ENCODE results near the gene CARHSP1. TPM values are rescaled to one million over a fixed set of nuclear protein-coding genes. Genes with fewer than 3 reads are reported as not detected.
"Not testable (repeated sequence)": the region's sequence is repeated elsewhere in the genome, so short reads cannot be mapped to it uniquely, and the experiment has no call there.

The CARHSP1 gene
- 161 TPM for total RNA-seq

DNA sequence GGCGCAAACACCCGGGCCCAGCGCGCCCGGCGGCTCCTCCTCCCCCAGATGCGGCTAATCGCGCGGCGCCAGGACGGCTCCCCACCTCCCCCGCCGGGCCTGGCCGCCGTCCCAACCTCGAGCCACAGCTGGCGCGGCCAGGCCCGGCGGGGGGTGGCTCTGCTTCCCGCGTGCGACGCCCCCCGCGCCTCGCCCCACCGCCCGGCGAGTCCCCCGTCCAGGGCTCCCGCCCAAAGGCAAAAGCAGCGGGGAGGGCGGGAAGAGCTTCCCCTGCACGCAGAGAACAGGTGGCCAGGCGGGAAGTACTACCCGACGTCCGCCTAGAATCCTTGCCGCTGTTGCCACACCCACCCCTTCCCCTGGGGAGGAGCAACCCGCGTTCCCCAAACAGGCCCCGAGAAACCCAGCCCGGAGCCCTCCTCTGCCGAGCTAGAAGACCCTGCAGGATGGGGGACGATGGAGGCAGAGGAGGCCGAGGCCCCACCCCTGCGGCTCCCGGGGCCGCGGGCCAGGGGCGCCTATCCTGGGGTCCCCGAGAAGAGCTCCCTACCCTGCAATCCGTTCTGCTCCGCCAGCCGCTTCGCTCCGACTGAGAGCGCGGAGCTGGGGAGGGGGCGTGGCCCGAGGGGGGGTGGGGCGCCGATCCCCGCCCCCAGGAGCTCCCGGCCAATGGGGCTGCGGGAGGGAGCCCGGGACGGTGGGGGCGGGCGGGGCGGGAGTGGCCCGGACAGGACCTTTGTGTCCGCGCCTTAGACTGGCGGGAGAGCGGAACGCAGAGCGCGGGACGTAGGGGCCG lies at the start of gene CARHSP1:
TSS of gene CARHSP1 (minus strand) at position 591 of the 796 bp plus-strand sequence. CDS start 9,678 bp downstream, outside the sequence.
- ATAC-seq, result peak; percentile 86

DNA sequence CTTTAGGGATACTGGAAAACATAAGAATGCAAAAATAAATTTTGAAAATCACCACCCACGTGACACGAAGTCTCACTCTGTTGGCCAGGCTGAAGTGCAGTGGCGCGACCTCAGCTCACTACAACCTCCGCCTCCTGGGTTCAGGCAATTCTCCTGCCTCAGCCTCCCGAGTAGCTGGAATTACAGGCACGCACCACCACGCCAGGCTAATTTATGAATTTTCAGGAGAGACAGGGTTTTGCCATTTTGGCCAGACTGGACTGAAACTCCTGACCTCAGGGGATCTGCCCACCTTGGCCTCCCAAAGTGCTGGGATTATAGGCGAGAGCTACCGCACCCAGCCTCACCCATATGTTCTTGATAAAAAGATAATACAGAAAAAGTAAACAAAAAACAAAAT lies 48.5 kb upstream of the CARHSP1 start:
- not testable (repeated sequence) for ATAC-seq

GRCh38 chr16:8916541-8917225 lies 47.9 kb upstream of the CARHSP1 start:
- no peak for ATAC-seq

GRCh38 chr16:8915722-8916301 lies 47.0 kb upstream of the CARHSP1 start:
- ATAC-seq, result peak; percentile 63

DNA sequence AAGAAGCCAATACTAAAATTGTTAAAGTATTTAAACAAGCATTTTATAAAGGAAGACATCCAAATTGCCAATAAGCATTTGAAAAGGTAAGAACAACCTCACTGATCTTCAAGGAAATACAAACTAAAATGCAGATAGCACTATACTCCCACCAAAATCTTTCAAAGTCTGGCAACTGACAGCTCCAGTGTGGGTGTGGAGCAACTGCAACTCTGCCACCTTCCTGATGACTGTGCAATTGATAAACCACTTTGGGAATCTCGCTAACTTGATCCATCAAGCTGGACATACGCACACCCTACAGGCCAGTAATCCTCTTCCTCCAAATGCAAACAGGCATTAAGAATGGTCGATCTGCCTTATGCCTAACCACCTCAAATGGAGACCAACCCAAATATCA lies 45.3 kb upstream of the CARHSP1 start:
- no peak for ATAC-seq

GRCh38 chr16:8912793-8913192 lies 44.0 kb upstream of the CARHSP1 start:
- ATAC-seq, result no peak

DNA sequence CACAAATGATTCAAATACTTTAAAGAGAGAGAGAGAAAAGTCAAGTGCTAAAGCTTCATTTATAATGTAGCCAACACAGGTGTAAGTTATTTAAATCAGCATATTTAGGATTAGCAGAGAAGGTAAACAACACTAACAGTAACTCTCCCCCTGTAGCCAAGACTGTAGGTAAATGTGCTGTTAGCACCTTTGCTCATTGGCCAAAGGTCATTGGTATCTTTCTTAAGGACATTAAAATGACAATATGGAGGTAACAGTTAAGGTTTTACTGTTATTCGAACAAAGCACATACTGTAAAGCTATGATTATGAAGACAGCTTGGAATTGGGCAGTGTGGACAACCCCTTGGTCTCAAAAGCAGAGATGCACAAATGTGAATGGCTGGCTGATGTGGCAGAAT lies 42.0 kb upstream of the CARHSP1 start:
- no peak for ATAC-seq

DNA sequence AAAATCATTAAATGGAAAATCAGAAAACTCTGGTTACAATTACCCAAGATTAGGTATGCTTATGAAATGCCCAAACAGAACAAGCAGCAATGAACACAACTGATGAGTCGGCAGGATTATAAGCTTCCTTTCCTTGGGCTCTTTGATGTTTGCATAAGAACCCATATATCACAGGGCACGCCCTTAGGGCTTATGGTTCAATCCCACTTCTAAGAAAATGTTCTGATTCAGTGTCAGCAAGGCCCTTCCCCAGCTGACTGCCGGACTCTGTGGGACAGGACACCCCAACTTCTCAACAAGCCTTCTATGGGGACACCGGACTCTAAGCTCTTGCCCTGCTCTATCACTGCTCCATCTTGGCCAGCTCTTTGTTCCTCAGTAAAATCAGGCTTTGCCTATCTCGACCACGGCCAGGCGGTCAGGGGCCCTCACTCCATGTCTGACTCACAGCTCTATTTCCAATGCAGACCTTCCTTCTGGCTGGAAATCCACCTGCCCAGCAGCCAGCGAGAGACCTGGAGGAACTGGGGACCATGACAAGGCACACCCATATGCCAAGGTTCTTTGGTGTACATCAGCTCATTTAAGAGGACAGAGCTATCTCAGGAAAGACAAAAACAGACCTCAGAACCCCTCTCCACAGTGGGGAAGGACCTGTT lies 40.1 kb upstream of the CARHSP1 start:
- ATAC-seq, result peak; percentile 88

GRCh38 chr16:8907096-8907495 lies 38.3 kb upstream of the CARHSP1 start:
- no peak for ATAC-seq

DNA sequence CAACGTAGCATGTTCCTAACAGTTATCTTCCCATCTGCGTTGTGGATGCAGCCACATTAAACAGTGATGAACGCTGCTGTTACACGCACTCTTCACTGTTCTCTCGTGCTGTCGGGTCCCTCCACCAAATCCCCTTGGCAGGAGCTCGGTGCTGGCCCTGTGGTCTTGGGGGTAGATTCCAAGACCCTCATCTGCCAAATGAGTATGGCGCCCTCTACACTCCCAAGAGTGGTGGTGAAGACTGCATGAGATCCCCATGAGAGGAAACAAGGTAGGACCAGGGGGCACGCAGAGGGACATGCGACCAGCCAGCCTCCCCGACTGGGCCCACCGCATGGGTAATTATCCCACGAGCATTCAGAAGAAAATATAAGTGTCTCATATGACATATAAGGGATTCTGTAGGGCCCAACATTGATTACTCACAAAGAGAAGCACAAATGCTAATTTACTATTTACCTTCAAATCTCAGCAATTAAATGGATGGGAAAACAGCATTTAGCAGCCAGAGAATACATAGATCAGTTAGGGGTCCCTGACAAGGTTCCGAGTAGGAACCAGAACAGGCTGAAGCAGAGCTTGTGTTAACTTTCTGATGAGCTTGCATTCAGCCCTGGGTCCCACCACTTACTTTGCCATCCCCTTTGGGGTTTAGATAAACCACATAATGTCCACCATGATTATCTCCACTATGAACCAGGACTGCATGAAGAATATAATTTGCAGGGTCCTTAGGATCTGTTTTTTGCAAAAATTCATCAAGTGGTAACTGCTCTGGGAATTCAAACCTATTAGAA lies 37.2 kb upstream of the CARHSP1 start:
- no peak for ATAC-seq

DNA sequence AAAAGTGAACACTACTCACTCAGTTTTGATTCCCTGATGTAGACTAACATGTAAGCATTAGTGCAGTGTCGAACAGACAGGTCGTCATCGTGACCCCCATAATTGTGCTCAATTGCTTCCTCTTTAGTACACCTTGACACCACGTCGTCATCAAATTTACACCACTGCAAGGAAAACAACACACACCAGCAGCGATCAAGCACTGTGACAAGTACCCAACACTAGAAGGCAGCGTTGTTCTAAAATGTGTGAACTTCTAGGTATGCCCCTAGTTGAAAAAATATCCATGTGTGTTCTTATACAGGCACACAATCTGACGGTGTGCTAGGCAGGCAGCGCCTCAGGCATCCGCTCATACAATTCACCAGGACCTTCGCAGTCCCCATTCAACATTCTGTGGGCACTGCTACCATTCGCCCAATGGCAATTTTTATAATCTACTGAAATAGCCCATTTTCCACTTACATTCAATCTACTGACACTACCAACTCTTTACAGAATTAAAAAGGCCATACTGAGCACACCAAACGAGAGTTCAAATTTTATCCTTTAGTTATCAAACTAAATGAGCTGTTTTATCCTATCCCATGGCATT lies 36.5 kb upstream of the CARHSP1 start:
- ATAC-seq, result peak; percentile 43

DNA sequence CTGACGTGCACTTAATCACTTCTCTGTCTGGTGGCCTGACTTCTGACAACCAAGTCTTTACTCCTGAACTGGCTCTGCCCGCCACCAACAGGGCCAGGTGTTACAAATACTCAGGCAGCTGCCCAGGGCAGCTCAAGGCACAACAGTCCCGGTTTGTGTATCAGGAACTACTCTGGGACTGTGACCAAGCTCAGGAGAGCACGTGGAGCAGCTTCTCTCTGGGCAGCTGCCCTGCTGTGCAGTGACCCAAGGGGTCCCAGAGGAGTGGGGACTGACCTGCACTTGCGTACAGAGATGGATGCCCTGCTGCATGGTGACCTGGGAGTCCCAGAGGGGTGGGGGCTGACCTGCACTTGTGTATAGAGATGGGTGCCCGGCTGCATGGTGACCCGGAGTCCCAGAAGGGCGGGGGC lies 35.2 kb upstream of the CARHSP1 start:
- ATAC-seq, result no peak

- ATAC-seq, result no peak
These were observed 34.2 kb upstream of the CARHSP1 start for GRCh38 chr16:8903004-8903403.

- ATAC-seq, result no peak
These were observed 32.6 kb upstream of the CARHSP1 start for GRCh38 chr16:8901320-8901861.

GRCh38 chr16:8900343-8900742 lies 31.5 kb upstream of the CARHSP1 start:
- no peak for ATAC-seq

GRCh38 chr16:8899709-8900317 lies 31.0 kb upstream of the CARHSP1 start:
- ATAC-seq, result no peak

- ATAC-seq, result no peak
These were observed 30.0 kb upstream of the CARHSP1 start for GRCh38 chr16:8898660-8899318.

DNA sequence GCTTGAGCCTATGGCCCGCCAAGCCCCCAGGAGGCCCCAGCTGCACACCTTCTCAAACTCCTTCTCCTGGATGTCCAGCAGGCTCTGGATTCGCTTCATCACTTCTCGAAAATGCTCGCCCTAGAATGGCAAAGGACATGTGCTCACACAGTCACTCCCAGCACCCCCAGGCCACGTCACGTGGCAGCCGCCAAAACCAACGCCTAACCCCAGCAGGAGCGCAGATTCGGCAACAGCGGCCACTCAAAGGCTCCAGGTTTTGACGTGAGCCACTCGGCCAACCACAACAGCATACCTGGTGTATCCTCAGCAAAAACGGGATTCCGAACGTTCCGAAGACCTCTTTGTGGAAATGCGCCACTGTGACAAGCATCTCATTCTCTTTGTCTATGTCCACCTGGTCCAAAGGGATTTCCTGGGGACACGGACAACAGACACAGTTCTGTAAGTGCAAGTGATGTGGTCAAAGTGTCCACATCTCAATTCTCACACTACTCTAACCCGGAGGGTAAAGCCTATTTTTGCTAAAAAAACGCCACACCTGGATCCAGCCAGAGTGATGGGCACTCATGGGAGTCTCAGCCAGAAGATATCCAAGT lies 26.0 kb upstream of the CARHSP1 start:
- ATAC-seq, result no peak

DNA sequence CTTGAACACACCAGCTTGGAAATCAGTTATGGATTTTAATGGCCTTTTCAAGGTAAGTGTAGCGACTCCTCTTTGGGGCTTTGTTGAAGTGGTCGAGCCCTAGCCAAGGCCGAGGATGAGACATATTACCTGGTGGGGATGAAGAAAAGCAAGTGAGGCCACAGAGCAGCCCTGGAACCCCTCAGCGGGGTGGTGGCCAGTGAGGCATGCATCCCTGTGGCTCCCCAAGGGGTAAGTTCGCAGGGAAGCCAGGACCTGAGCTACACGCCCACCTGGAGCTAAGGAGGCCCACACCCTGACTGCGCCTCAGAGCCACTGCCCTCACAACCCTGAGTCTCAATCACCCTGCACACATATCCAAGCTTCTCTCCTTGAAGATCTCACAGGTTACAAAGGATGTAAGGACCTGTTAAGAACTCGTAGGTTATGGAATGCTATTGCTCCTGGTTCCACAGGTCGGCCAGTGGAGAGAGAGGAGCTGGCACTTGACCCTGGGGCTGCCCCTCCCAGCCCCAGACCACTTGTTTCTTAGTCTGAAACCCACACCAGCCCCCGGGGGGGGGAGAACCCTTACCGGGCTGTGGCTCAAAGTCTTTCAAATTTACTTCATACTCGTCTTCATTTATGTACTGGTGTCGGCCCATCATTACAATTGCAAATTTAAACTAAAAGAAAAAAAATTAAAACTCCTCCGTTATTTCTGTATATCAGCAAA lies 25.3 kb upstream of the CARHSP1 start:
- no peak for ATAC-seq

All from esophagus mucosa (tissue), 1 donor.